ENCODE data around the gene SNX13.

SNX13 gene

GRCh38 chr7:17772581-17773288, 167.6 kb downstream of the SNX13 start:
- DNase-seq, result no peak

DNA sequence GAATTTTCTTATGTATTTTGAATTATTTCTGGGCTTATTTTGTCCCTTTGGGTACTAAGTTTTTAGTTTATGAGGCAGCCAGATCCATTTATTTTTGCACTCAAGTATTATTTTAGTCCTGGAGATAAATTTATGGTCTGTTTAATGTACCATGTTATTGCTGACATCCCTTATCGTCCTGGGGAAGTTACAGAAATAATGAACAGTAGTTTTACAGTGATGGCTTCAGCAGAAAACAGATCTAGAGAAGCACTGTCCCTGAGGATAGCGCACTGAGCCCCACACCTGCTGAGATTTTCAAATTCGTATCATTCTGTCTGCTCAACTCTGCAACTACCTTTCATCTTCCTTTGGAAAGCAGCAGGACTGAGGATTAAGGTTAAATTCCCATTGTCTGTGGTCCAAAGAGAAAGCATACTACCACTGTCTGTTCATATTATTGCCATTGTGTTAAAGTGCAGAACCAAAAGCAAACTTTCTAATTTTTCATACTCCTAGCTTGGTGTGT, 168.3 kb downstream of the SNX13 start:
- no peak for DNase-seq

DNA sequence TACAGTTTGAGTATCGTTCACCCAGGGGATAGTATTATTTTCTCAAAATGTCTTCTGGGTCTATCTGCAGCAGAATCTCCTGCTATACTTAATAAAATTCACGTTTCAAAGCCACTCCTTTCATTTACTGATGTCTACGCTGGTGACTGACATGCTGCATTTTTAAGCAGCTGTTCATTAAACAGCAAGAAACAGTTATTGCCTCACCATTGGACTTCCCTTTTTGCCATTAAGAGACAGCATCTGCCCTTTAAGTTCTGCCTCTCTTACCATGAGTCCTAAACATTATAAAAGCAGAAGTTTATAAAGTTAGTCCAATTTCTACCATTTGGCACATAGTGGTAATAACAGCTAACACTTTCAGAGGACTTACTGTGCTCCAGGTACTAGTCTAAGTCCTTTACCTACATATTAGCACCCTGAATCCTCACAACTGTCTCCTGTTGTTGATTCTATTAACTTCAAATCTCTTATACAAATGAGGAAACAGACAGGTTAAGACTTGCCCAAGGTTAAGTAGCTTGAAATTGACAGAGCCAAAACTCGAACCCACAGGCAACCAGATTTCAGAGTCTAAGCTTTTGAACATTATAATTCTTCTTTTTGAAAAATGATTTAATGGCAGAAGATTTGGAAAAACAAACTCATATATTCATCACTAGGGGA, 169.5 kb downstream of the SNX13 start:
- DNase-seq, result no peak

DNA sequence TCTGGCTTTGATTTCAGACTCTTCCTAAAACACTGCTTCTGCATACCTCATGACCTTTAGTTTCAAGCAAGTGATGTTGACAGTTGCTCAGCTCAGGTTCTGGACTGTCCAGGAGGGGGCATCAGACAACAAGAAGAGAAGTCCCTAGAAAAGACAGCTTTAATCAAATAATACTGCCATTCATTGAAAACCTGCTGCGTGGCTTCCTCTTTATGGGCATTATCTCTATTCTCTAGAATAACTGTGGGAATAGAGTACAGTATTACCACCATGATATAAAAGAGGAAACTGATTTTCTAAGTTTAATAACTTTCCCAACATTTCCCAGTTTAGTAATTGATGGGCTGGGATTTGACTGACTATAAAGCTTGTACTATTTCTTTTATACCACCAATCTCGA, 170.4 kb downstream of the SNX13 start:
- peak; percentile 32 to 67 for DNase-seq

GRCh38 chr7:17758008-17758407, 182.3 kb downstream of the SNX13 start:
- DNase-seq, result no peak

- DNase-seq, result no peak
These were observed 194.2 kb downstream of the SNX13 start for GRCh38 chr7:17746020-17746530.

GRCh38 chr7:17745610-17746009, 194.7 kb downstream of the SNX13 start:
- DNase-seq, result no peak

GRCh38 chr7:17743316-17743715, 197.0 kb downstream of the SNX13 start:
- no peak for DNase-seq

DNA sequence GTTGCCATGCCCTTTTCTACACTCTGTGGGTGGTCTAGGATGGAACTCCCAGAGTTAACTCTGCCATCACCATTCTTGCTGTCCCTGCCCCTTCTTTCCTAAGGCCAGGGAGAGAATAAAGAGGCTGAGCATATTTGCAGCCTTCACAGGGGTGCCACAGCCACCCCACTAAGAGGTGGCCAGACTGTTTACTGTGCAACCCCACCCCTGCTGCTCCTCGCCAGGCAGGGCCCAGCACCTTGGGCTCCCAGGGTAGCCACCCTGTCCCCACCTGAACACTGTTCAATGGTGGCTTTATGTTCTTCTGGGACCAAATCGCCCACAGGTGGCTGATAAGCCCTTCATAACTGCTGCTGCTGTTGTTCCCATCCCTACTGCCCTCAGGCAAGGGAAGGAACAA, 198.9 kb downstream of the SNX13 start:
- DNase-seq, result no peak

Measured in NCI-H446 (cell line).